GM21825 (cell line): ENCODE results near the gene PLCXD3.

Experiments
- ATAC-seq: cut with Tn5 transposase; IDR thresholded peaks from one replicate; pipeline ENCODE4 v1.9.1; 2021; ENCODE audit warnings: mild to moderate bottlenecking, moderate library complexity; ENCODE audit not compliant: unreplicated experiment

PLCXD3 gene

DNA sequence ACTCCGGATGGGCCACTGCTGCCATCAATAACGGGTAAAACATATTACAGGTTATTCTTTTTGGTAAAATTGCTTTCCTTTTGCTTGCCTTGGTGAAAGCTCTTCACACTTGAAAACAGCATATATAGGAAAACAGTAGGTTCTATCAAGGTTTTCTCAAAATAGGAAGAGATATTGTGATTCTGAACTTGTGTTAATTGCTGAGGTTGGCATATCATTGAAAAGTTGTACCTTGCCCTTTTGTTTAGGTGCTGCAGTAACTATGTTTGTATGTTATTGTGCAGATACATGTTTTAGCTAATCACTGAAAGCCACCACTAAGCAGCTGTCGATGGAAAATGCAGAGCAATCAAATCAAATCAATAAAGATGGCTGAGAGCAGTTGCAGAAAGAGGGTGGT lies 219.1 kb downstream of the PLCXD3 start:
- ATAC-seq = no peak

- ATAC-seq = no peak
Observed at GRCh38 chr5:41290810-41291209, 219.6 kb downstream of the PLCXD3 start.

- no peak for ATAC-seq
Observed at GRCh38 chr5:41289970-41290464, 220.4 kb downstream of the PLCXD3 start.

- ATAC-seq = no peak
Observed at GRCh38 chr5:41286696-41287095, 223.7 kb downstream of the PLCXD3 start.

- no peak for ATAC-seq
Observed at GRCh38 chr5:41286165-41286564, 224.2 kb downstream of the PLCXD3 start.

- no peak for ATAC-seq
Observed at GRCh38 chr5:41284938-41285337, 225.5 kb downstream of the PLCXD3 start.

GRCh38 chr5:41281215-41281810 lies 229.1 kb downstream of the PLCXD3 start:
- ATAC-seq = no peak

DNA sequence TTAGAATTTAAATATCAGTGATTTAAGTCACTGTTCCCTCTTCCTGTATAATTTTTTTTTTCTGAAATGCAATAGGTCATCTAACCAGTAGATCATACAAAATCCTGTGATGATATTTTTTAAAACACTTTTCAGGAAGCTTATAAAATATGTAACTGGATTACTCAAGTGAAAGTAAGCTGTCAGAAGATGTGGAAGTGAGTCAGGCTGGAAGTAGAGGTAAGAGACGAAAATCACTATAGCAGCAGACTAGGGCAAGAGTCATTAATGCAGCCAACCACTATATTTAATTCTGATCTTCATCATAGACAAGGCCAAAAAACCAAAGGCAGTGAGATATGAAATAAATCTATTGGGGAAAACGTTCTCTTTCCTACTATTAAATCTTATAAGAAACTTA lies 231.4 kb downstream of the PLCXD3 start:
- no peak for ATAC-seq

- no peak for ATAC-seq
Observed at GRCh38 chr5:41277476-41278245, 232.7 kb downstream of the PLCXD3 start.

GRCh38 chr5:41275813-41276512 lies 234.4 kb downstream of the PLCXD3 start:
- ATAC-seq = no peak

DNA sequence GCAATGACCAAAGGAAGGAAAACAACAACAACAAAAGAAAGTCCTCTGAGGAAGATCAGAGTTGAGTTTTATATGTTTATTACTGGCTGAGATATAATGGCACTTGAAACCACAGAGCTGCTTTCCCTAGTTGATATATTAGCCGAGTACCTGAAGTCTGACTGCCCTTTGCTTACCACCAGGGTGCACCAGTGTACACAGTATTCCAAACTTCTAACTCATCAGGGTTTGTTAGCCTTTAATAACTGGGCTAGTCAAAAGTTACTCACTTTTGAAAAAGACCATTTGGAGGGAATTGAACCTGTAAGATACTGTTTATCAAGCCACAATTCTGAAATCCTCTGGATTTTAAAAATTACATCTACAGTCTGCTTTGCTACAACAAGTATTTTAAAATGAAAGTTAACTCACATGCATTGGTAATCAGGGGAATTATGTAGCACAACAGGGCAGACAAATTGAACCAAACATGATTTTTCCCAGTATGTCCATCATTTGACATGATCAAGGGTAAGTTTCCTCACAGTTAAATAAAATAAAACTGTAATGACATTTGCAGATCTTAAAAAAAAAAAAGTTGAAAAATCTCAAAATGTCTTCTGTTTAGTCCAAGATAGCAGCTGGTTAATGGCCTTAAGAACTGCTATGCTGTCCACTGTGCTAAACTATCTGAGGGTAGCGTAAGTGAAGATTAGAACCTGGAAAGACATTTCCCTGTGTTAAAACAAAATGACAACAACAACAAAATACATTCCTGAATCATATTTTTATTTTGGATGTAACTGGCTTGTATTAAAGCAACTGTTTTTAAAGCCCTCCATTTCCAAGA lies 239.8 kb downstream of the PLCXD3 start:
- no peak for ATAC-seq

DNA sequence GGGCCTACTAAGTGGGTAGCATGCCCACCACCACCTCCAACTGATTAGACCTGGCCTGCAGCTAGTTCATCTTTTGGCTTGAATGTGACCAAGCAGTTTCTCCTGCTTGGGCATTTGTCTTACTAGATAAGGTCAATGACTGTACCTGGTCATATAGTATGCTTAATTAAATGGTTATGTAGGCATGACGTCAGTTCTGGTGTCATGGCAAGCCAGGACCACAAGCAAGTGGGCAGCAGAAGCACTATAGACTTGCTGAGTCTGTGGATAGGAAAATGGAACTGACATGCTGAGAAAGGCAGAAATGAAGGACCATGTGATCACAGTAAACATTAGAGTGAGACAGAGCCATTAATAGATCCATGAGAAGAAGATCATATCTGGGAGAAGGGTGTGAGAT lies 241.5 kb downstream of the PLCXD3 start:
- no peak for ATAC-seq

GRCh38 chr5:41266377-41266776 lies 244.0 kb downstream of the PLCXD3 start:
- no peak for ATAC-seq

DNA sequence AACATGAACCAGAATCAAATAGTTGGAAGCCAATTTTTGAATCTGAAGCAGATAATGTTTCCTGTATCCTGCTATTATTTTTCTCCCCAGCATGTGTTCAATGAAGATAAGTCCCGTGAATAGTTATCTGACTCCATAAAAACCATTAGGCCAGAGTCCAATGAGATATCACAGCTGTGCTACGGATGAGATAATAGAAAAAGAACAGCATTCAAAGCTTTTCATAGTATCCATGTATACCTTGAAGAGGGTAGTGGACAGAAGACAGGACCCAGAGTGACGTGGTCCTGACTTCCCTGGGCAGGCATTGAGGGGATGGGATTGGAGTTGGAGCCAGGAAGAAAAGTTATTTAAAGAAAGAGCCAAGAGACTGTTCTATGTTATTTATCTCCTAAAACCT lies 246.4 kb downstream of the PLCXD3 start:
- ATAC-seq = no peak

DNA sequence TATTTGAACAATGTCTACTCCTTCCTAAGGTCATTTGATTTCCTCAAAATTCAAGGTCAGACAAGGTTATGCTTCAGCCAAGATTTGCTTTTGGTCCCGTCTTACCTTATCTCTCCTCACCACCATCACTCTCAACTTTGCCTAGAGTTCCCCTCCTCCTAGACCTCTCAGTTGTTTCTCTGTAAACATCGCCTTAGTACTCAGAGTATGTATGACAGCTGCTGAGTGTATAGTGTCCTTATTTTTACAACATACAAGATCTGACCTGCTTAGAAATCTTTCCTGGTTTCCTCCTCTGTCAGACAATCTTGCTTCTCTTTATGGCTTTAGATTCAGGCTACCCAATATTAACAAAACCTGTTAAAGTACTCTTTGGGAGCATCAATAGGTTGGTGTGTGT lies 247.1 kb downstream of the PLCXD3 start:
- no peak for ATAC-seq
